Prostate gland (tissue), 2 donors: ENCODE measurements around the gene RTBDN. TPM values are rescaled to one million over a fixed set of nuclear protein-coding genes. Genes with fewer than 3 reads are reported as not detected.

Experiments used
- DNase-seq: peaks from one replicate; pipeline ENCODE4 v3.0.0-alpha.2; 2019; ENCODE audit warnings: low spot score
- H3K27ac ChIP-seq, 2 donors: fragments of 200-600 bp; sonication (generic); 2 replicates each; pipeline ENCODE4 v1.5.1; 2017 to 2019
- H3K27me3 ChIP-seq: fragments of 200-600 bp; sonication (generic); replicated peaks from 2 replicates; pipeline ENCODE4 v1.5.1; 2019; ENCODE audit not compliant: insufficient read depth
- H3K36me3 ChIP-seq, 2 donors: fragments of 200-600 bp; sonication (generic); 1 replicate in 1 of 2; 2 replicates in 1 of 2; pipeline versions ENCODE4 v1.5.1 to v1.8.1; 2017 to 2019
- H3K4me1 ChIP-seq: fragments of 200-600 bp; sonication (generic); replicated peaks from 2 replicates; pipeline ENCODE4 v1.5.1; 2019
- H3K4me3 ChIP-seq, 2 donors: fragments of 200-600 bp; sonication (generic); 2 replicates each; pipeline ENCODE4 v1.5.1; 2017 to 2019
- H3K9me3 ChIP-seq: fragments of 200-600 bp; sonication (generic); 2 replicates; pipeline ENCODE4 v1.5.1; 2017
- POLR2A ChIP-seq: fragments of 450-650 bp; IDR thresholded peaks from one replicate; pipeline ENCODE4 v1.6.1; 2016; ENCODE audit warnings: antibody characterized with exemption, mild to moderate bottlenecking
- POLR2AphosphoS5 ChIP-seq: sonication (generic); formaldehyde crosslinking; IDR thresholded peaks from one replicate; pipeline ENCODE4 v1.6.1; 2017; ENCODE audit warnings: antibody characterized with exemption
- WGBS: methylation state at CpG from one replicate; pipeline ENCODE4 v1.1.5; 2018; 5-methylcytosine and 5-hydroxymethylcytosine counted together
- intact Hi-C: fragments of 100-400 bp; cut with DNase I; formaldehyde crosslinking; loops from one replicate; pipeline ENCODE4 v1.14.2; 2022
- total RNA-seq, 2 donors: library from RNA; depleted of rRNA; stranded (reverse); fragments of >200 nt; gene quantifications; one replicate each; pipeline ENCODE4 v1.1.0, GENCODE V29; 2016
- TF ChIP-seq, protein P1 (sequence below), 4 experiments: fragments of 200-600 bp in 2 of 4; fragments of 450-650 bp in 2 of 4; sonication (generic) in 2 of 4; IDR thresholded peaks; 1 replicate in 3 of 4; 2 replicates in 1 of 4; pipeline ENCODE4 v1.5.1; 2016 to 2019; ENCODE audit warnings: antibody characterized with exemption in 4 of 4, mild to moderate bottlenecking in 2 of 4, moderate library complexity in 2 of 4

The RTBDN gene
- total RNA-seq, 2 donors from 2014 or later = 1.1 TPM; not detected in 1

DNA sequence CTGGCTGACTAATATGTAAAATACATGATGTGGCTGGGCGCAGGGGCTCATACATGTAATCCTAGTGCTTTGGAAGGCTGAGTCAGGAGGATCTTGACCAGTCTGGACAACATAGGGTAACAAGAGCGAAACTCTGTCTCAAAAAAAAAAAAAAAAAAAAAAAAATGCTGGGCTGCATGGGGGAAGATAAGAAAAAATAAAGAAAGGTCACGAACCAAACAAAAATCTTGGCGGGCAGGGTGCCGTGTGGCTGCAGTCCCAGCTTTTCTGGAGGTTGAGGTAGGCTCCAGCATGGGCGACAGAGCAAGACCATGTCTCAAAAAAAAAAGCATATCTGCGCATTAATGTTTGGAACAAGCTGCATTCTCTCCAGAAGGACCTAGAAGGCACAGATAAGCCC lies 19.3 kb downstream of the RTBDN start:
- H3K27ac ChIP-seq = no peak overlapping the region
- DNase-seq = no peak
- TF ChIP-seq, protein P1, sequence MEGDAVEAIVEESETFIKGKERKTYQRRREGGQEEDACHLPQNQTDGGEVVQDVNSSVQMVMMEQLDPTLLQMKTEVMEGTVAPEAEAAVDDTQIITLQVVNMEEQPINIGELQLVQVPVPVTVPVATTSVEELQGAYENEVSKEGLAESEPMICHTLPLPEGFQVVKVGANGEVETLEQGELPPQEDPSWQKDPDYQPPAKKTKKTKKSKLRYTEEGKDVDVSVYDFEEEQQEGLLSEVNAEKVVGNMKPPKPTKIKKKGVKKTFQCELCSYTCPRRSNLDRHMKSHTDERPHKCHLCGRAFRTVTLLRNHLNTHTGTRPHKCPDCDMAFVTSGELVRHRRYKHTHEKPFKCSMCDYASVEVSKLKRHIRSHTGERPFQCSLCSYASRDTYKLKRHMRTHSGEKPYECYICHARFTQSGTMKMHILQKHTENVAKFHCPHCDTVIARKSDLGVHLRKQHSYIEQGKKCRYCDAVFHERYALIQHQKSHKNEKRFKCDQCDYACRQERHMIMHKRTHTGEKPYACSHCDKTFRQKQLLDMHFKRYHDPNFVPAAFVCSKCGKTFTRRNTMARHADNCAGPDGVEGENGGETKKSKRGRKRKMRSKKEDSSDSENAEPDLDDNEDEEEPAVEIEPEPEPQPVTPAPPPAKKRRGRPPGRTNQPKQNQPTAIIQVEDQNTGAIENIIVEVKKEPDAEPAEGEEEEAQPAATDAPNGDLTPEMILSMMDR (IDR thresholded peaks at IDR 0.05) = no peak
- TF ChIP-seq POLR2AphosphoS5 (no peak), POLR2A (no peak)
- H3K36me3 ChIP-seq = no peaks in the 10 kb centered on the region
- H3K4me3 ChIP-seq = no peak overlapping the region
- H3K27me3 ChIP-seq = no peaks in the 10 kb centered on the region
- no peaks in the 10 kb centered on the region for H3K4me1 ChIP-seq
- intact Hi-C loops = no loop called here
- no peaks in the 10 kb centered on the region for H3K9me3 ChIP-seq
- WGBS = 91% methylated on average over 7 of the region's 7 CpGs

DNA sequence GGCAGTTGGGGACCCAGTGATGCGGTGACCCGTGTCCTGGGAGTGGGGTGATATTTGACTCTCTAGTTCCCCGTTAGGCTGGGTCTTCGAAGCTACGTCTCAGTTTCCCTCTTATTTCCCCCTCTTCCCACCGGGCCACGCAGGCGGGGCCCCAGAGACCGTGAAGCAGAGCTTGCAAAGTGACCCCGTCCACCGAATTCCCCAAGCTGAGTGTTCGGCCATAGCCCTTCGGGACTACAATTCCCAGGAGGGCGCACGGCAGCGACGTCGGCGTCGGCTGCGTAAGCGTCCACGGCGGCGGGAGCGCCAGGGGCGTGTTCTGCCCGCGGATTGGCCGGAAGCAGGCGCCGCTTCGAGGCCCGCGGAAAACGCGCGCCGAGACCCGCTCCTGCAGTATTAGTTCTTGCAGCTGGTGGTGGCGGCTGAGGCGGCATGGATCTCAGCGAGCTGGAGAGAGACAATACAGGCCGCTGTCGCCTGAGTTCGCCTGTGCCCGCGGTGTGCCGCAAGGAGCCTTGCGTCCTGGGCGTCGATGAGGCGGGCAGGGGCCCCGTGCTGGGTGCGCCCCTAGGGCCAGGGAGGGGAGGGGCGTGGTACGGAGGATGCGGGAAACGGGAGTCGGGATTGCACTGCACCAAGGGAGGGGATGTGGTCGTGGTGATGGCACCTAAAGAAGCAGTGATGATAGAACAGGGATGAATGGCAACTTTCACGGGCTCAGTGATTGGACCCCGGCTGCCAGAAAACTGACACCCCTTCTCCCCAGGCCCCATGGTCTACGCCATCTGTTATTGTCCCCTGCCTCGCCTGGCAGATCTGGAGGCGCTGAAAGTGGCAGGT lies 27.9 kb downstream of the RTBDN start, which contains the start of gene RNASEH2A:
Gene RNASEH2A, plus strand, starts transcription at position 343 of the 840 bp plus-strand sequence. Its CDS starts 90 bp downstream, at position 433.
- H3K4me3 ChIP-seq = peak within 1 kb of the TSS; percentile 47
- no peaks in the 10 kb centered on the region for H3K36me3 ChIP-seq
- no peaks in the 10 kb centered on the region for H3K9me3 ChIP-seq
- H3K4me1 ChIP-seq = no peaks in the 10 kb centered on the region
- DNase-seq = peak; percentile 85
- peak within 1 kb of the TSS in 1 of 2 donors; percentile 62 for H3K27ac ChIP-seq
- WGBS = 3% methylated on average over 66 of the region's 66 CpGs
- intact Hi-C loops = loop anchor here (5.0 kb wide), 1 partner anchor 34 kb away; no protein-coding TSS in a partner anchor
- TF ChIP-seq POLR2AphosphoS5 (peak; percentile 92), POLR2A (no peak)
- TF ChIP-seq, protein P1 (IDR thresholded peaks at IDR 0.05) = peak in 2 of 4 experiments; percentile 34 to 37
- H3K27me3 ChIP-seq = no peaks in the 10 kb centered on the region

DNA sequence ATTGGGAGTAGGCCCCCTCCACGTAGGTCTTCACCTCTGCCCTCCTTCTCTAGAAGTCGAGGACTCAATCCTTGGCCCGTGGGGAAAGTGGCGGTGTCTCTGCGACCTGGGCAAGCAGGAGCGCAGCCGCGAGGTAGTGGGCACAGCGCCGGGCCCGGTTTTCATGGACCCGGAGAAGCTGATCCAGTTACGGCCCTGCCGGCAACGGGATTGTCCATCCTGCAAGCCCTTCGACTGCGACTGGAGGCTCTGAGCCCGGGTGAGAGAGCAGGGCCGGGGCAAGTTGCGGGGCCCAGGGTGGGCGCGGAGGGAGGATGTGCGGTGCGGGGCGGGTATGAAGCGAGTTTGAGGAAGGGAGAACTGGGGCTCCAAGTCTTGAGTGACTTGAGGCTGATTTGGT lies 30.3 kb downstream of the RTBDN start:
- DNase-seq = no peak
- intact Hi-C loops = no loop called here
- Histone ChIP-seq H3K4me3 (no peak overlapping the region), H3K4me1 (peaks cover 8% of the 10 kb centered on the region), H3K27ac (no peak overlapping the region), H3K9me3 (no peaks in the 10 kb centered on the region), H3K27me3 (no peaks in the 10 kb centered on the region), H3K36me3 (peaks cover 0 to 5% of the 10 kb centered on the region in 2 donors)
- WGBS = 93% methylated on average over 26 of the region's 26 CpGs
- TF ChIP-seq, protein P1 (IDR thresholded peaks at IDR 0.05) = no peak

DNA sequence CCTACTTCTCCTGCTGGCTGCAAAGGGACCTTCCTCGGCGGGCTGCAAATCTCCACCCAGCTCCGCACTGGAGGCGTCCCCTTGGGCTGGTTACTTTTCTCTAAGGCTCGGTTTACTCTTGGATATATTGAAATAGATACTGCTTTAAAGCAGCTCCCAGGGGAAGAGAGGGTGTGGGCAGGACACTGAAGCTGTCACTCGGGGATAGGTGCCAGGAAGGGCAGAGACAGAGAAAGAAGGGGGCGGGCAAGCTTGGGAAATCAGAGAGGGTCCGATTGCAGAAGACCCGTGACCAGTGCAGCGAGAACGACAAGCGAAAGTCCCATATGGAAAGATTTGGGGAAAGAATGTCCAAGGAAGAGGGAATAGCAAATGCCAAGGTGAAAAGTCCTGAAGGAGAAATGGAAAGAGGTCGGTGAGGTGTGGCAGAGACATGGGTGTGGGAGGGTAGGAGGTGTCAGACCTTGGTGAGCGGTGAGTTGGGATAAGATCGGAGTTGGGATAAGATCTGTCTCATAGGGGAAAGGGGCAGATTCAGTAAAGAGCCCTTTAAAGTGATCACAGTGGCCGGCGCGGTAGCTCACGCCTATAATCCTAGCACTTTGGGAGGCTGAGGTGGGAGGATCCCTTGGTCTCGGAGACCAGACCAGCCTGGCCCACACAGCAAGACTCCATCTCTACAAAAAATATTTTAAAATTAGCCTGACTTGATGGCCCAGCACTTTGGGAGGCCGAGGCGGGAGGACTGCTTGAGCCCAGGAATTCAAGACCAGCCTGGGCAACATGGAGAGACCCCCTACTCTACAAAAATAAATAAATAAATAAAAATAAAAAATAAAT lies 31.9 kb downstream of the RTBDN start:
- DNase-seq = no peak
- TF ChIP-seq POLR2AphosphoS5 (no peak), POLR2A (no peak)
- TF ChIP-seq, protein P1 (IDR thresholded peaks at IDR 0.05) = no peak
- Histone ChIP-seq H3K36me3 (peaks cover 0 to 6% of the 10 kb centered on the region in 2 donors), H3K4me3 (peak overlapping the region; percentile 50 to 67), H3K27ac (peak overlapping the region; percentile 74 to 78), H3K4me1 (peaks cover 8% of the 10 kb centered on the region), H3K27me3 (no peaks in the 10 kb centered on the region), H3K9me3 (no peaks in the 10 kb centered on the region)
- WGBS = 41% methylated on average over 22 of the region's 22 CpGs
- intact Hi-C loops = no loop called here
